Duodenal mucosa (tissue), 2 donors: ENCODE results near the gene MRPL48.
"Not testable (repeated sequence)": the region's sequence is repeated elsewhere in the genome, so short reads cannot be mapped to it uniquely, and the experiment has no call there.

Experiments
- H3K27ac ChIP-seq: one replicate; pipeline ENCODE4 v1.7.0; 2013; ENCODE audit warnings: low read depth, low read length
- H3K27me3 ChIP-seq, 2 donors: one replicate each; pipeline ENCODE4 v1.7.0; 2013; ENCODE audit warnings: low read length in 2 of 2, control low read depth in 1 of 2; ENCODE audit not compliant: insufficient read depth in 2 of 2, control insufficient read depth in 1 of 2
- H3K36me3 ChIP-seq, 2 donors: one replicate each; pipeline ENCODE4 v1.7.0; 2013; ENCODE audit warnings: low read length in 2 of 2, control low read depth in 1 of 2; ENCODE audit not compliant: insufficient read depth in 2 of 2, control insufficient read depth in 1 of 2
- H3K4me1 ChIP-seq, 2 donors: one replicate each; pipeline ENCODE4 v1.7.0; 2013; ENCODE audit warnings: low read length in 2 of 2, control low read depth in 1 of 2; ENCODE audit not compliant: insufficient read depth in 2 of 2, control insufficient read depth in 1 of 2
- H3K4me3 ChIP-seq, 2 donors: one replicate each; pipeline ENCODE4 v1.7.0; 2013; ENCODE audit warnings: low read length in 2 of 2, low read depth in 1 of 2
- H3K9ac ChIP-seq, 2 donors: one replicate each; pipeline ENCODE4 v1.7.0; 2013; ENCODE audit warnings: low read length in 2 of 2, low read depth in 1 of 2
- H3K9me3 ChIP-seq, 2 donors: one replicate each; pipeline ENCODE4 v1.7.0; 2013; ENCODE audit warnings: low read length in 2 of 2, control low read depth in 1 of 2; ENCODE audit not compliant: control insufficient read depth in 1 of 2

Gene MRPL48

GRCh38 chr11:73878771-73879170 lies 91.1 kb downstream of the MRPL48 start:
- Histone ChIP-seq H3K36me3 (peaks cover 0 to 10% of the 10 kb centered on the region in 2 donors), H3K27ac (no peak overlapping the region), H3K4me3 (no peak overlapping the region), H3K27me3 (no peaks in the 10 kb centered on the region), H3K9me3 (no peaks in the 10 kb centered on the region), H3K4me1 (peaks cover 21 to 29% of the 10 kb centered on the region in 2 donors), H3K9ac (no peak overlapping the region)

GRCh38 chr11:73880449-73880848 lies 92.8 kb downstream of the MRPL48 start:
- H3K27me3 ChIP-seq, H3K36me3 ChIP-seq, H3K9ac ChIP-seq, H3K27ac ChIP-seq, H3K4me3 ChIP-seq, H3K9me3 ChIP-seq: not testable (repeated sequence)
- peaks cover 14 to 22% of the 10 kb centered on the region in 2 donors for H3K4me1 ChIP-seq

GRCh38 chr11:73883856-73884255 lies 96.2 kb downstream of the MRPL48 start:
- Histone ChIP-seq H3K4me3 (no peak overlapping the region), H3K36me3 (peaks cover 0 to 11% of the 10 kb centered on the region in 2 donors), H3K9ac (no peak overlapping the region), H3K9me3 (no peaks in the 10 kb centered on the region), H3K27ac (no peak overlapping the region), H3K27me3 (no peaks in the 10 kb centered on the region), H3K4me1 (no peaks in the 10 kb centered on the region)

GRCh38 chr11:73888244-73888643 lies 100.6 kb downstream of the MRPL48 start:
- H3K27me3 ChIP-seq = no peaks in the 10 kb centered on the region
- no peaks in the 10 kb centered on the region for H3K9me3 ChIP-seq
- no peak overlapping the region for H3K27ac ChIP-seq
- H3K36me3 ChIP-seq = peaks cover 6 to 36% of the 10 kb centered on the region in 2 donors
- H3K9ac ChIP-seq = no peak overlapping the region
- H3K4me3 ChIP-seq = no peak overlapping the region
- no peaks in the 10 kb centered on the region for H3K4me1 ChIP-seq

- Histone ChIP-seq H3K4me1 (no peaks in the 10 kb centered on the region), H3K4me3 (no peak overlapping the region), H3K27ac (no peak overlapping the region), H3K9ac (no peak overlapping the region), H3K36me3 (peaks cover 6 to 34% of the 10 kb centered on the region in 2 donors), H3K27me3 (no peaks in the 10 kb centered on the region), H3K9me3 (no peaks in the 10 kb centered on the region)
Measured at GRCh38 chr11:73889019-73889418, 101.3 kb downstream of the MRPL48 start.

- H3K27me3 ChIP-seq = no peaks in the 10 kb centered on the region
- H3K36me3 ChIP-seq = peaks cover 6 to 36% of the 10 kb centered on the region in 2 donors
- no peak overlapping the region for H3K9ac ChIP-seq
- H3K4me3 ChIP-seq = no peak overlapping the region
- H3K27ac ChIP-seq = no peak overlapping the region
- no peaks in the 10 kb centered on the region for H3K9me3 ChIP-seq
- no peaks in the 10 kb centered on the region for H3K4me1 ChIP-seq
Measured at GRCh38 chr11:73889536-73889935, 101.9 kb downstream of the MRPL48 start.

- no peaks in the 10 kb centered on the region for H3K9me3 ChIP-seq
- no peaks in the 10 kb centered on the region for H3K27me3 ChIP-seq
- no peaks in the 10 kb centered on the region for H3K4me1 ChIP-seq
- no peak overlapping the region for H3K9ac ChIP-seq
- peaks cover 6 to 35% of the 10 kb centered on the region in 2 donors for H3K36me3 ChIP-seq
- H3K4me3 ChIP-seq = no peak overlapping the region
- no peak overlapping the region for H3K27ac ChIP-seq
Measured at GRCh38 chr11:73893041-73893440, 105.4 kb downstream of the MRPL48 start.

GRCh38 chr11:73894725-73895335 lies 107.2 kb downstream of the MRPL48 start:
- no peaks in the 10 kb centered on the region for H3K27me3 ChIP-seq
- no peak overlapping the region for H3K27ac ChIP-seq
- no peaks in the 10 kb centered on the region for H3K4me1 ChIP-seq
- H3K9ac ChIP-seq = no peak overlapping the region
- no peak overlapping the region for H3K4me3 ChIP-seq
- H3K36me3 ChIP-seq = peaks cover 9 to 37% of the 10 kb centered on the region in 2 donors
- H3K9me3 ChIP-seq = no peaks in the 10 kb centered on the region

GRCh38 chr11:73902303-73902702 lies 114.6 kb downstream of the MRPL48 start:
- no peak overlapping the region for H3K27ac ChIP-seq
- H3K9ac ChIP-seq = no peak overlapping the region
- no peak overlapping the region for H3K4me3 ChIP-seq
- H3K36me3 ChIP-seq = peaks cover 16 to 30% of the 10 kb centered on the region in 2 donors
- H3K9me3 ChIP-seq = no peaks in the 10 kb centered on the region
- no peaks in the 10 kb centered on the region for H3K4me1 ChIP-seq
- no peaks in the 10 kb centered on the region for H3K27me3 ChIP-seq

- Histone ChIP-seq H3K27ac (no peak overlapping the region), H3K4me1 (peaks cover 2 to 3% of the 10 kb centered on the region in 2 donors), H3K9ac (no peak overlapping the region), H3K27me3 (no peaks in the 10 kb centered on the region), H3K9me3 (no peaks in the 10 kb centered on the region), H3K36me3 (peaks cover 11 to 42% of the 10 kb centered on the region in 2 donors), H3K4me3 (no peak overlapping the region)
Measured at GRCh38 chr11:73907191-73907590, 119.5 kb downstream of the MRPL48 start.
